ENCODE measurements around the gene NR1H4. TPM values are rescaled to one million over a fixed set of nuclear protein-coding genes. Genes with fewer than 3 reads are reported as not detected.

NR1H4 gene
- total RNA-seq, 1 donor from 2014 or later = not detected

DNA sequence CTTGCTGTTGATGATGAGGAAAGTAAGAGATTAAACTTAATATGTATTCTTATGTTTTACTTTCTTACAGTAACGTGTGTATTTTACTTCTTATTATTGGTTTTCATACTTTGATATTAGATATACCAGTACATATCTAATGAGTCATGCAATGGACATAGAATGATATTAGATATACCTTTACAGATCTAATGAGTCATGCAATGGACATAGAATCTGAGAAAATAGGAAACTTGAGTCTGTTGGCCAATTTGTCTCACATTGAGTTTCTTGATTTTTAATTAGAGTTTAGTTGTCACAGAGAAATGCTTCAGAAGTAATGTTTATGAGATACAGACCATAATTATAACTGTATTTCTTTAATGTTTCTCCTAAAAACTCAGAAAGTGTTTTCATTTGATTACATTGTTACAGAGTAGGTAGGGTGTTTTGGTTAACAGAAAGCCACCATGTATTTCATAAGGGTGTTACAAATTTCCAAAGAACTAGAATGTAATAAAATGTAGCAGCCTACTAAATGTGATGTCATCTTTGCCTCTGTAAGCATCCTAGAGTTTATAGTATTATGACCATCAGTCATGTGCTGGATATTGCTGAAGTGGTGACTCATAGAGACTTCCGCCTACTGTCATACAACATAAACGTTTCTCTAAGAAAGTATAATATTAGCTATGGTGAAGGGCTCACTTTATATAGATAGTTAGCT is 102.8 kb downstream of the NR1H4 start:
- H3K27me3 ChIP-seq (ENCODE audit: insufficient read depth, low read length) = no peaks in the 10 kb centered on the region
- FAIRE-seq (peak; percentile 58), DNase-seq (ENCODE audit: low read depth) (peak; percentile 78)
- TF ChIP-seq EZH2 (IDR thresholded peaks at IDR 0.05; ENCODE audit: insufficient read depth, low read length) = no peak
- TF ChIP-seq, protein P1, sequence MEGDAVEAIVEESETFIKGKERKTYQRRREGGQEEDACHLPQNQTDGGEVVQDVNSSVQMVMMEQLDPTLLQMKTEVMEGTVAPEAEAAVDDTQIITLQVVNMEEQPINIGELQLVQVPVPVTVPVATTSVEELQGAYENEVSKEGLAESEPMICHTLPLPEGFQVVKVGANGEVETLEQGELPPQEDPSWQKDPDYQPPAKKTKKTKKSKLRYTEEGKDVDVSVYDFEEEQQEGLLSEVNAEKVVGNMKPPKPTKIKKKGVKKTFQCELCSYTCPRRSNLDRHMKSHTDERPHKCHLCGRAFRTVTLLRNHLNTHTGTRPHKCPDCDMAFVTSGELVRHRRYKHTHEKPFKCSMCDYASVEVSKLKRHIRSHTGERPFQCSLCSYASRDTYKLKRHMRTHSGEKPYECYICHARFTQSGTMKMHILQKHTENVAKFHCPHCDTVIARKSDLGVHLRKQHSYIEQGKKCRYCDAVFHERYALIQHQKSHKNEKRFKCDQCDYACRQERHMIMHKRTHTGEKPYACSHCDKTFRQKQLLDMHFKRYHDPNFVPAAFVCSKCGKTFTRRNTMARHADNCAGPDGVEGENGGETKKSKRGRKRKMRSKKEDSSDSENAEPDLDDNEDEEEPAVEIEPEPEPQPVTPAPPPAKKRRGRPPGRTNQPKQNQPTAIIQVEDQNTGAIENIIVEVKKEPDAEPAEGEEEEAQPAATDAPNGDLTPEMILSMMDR (IDR thresholded peaks at IDR 0.05; ENCODE audit: insufficient read depth, low read depth, low read length) = no peak
- H3K27ac ChIP-seq (ENCODE audit: low read depth, low read length) = peak overlapping the region; percentile 52
- peaks cover 6% of the 10 kb centered on the region for H4K20me1 ChIP-seq (ENCODE audit: insufficient read depth, low read length)
- H3K9ac ChIP-seq (ENCODE audit: low read length) = no peak overlapping the region
- peak overlapping the region; percentile 20 for H3K27ac Mint-ChIP-seq (ENCODE audit: unreplicated experiment)
- no peak overlapping the region for H2AFZ ChIP-seq (ENCODE audit: low read depth, low read length)
- H3K4me3 Mint-ChIP-seq (ENCODE audit: unreplicated experiment) = no peak overlapping the region
- peaks cover 6% of the 10 kb centered on the region for H3K4me1 ChIP-seq (ENCODE audit: insufficient read depth, low read length)
- H3K27me3 Mint-ChIP-seq (ENCODE audit: low read depth, unreplicated experiment) = peaks cover 14% of the 10 kb centered on the region
- peaks cover 2% of the 10 kb centered on the region for H3K36me3 Mint-ChIP-seq (ENCODE audit: low read depth, unreplicated experiment)
- peaks cover 2% of the 10 kb centered on the region for H3K9me3 Mint-ChIP-seq (ENCODE audit: unreplicated experiment)
- H3K4me2 ChIP-seq (ENCODE audit: low read length) = peak overlapping the region; percentile 54
- no peak overlapping the region for H3K4me3 ChIP-seq (ENCODE audit: insufficient read depth, low read depth, low read length)
- H3K4me1 Mint-ChIP-seq (ENCODE audit: low read depth, unreplicated experiment) = peaks cover 12% of the 10 kb centered on the region
- H3K9me3 ChIP-seq (ENCODE audit: insufficient read depth, low read depth, low read length) = no peaks in the 10 kb centered on the region
- no peaks in the 10 kb centered on the region for H3K36me3 ChIP-seq (ENCODE audit: insufficient read depth, low read length)
- H3K79me2 ChIP-seq (ENCODE audit: insufficient read depth, low read length) = peaks cover 78% of the 10 kb centered on the region

DNA sequence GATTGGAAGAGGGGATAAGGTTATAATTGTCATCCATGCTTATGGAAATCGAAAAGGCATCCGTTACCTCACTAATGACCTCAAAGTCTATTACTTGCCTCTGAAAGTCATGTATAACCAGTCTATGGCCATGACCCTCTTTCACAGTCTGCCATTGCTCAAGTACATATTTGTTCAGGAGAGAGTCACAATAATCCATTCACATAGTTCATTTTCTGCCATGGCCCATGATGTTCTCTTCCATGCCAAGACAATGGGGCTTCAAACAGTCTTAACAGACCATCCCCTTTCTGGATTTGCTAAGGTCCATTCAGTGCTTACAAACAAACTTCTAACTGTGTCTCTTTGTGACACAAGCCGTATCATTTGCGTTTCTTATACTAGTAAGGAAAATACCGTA is 105.3 kb downstream of the NR1H4 start:
- H3K4me1 Mint-ChIP-seq (ENCODE audit: low read depth, unreplicated experiment) = peaks cover 12% of the 10 kb centered on the region
- H2AFZ ChIP-seq (ENCODE audit: low read depth, low read length) = no peak overlapping the region
- no peak for FAIRE-seq
- peaks cover 6% of the 10 kb centered on the region for H4K20me1 ChIP-seq (ENCODE audit: insufficient read depth, low read length)
- peaks cover 2% of the 10 kb centered on the region for H3K36me3 Mint-ChIP-seq (ENCODE audit: low read depth, unreplicated experiment)
- peaks cover 6% of the 10 kb centered on the region for H3K4me1 ChIP-seq (ENCODE audit: insufficient read depth, low read length)
- H3K27me3 Mint-ChIP-seq (ENCODE audit: low read depth, unreplicated experiment) = peaks cover 3% of the 10 kb centered on the region
- no peak overlapping the region for H3K4me3 Mint-ChIP-seq (ENCODE audit: unreplicated experiment)
- H3K9ac ChIP-seq (ENCODE audit: low read length) = no peak overlapping the region
- no peak overlapping the region for H3K27ac Mint-ChIP-seq (ENCODE audit: unreplicated experiment)
- H3K4me3 ChIP-seq (ENCODE audit: insufficient read depth, low read depth, low read length) = no peak overlapping the region
- no peaks in the 10 kb centered on the region for H3K36me3 ChIP-seq (ENCODE audit: insufficient read depth, low read length)
- H3K79me2 ChIP-seq (ENCODE audit: insufficient read depth, low read length) = peaks cover 96% of the 10 kb centered on the region
- peaks cover 5% of the 10 kb centered on the region for H3K9me3 ChIP-seq (ENCODE audit: insufficient read depth, low read depth, low read length)
- no peaks in the 10 kb centered on the region for H3K27me3 ChIP-seq (ENCODE audit: insufficient read depth, low read length)
- DNase-seq (ENCODE audit: low read depth) = no peak
- H3K27ac ChIP-seq (ENCODE audit: low read depth, low read length) = no peak overlapping the region
- no peak overlapping the region for H3K4me2 ChIP-seq (ENCODE audit: low read length)
- no peak for TF ChIP-seq EZH2 (IDR thresholded peaks at IDR 0.05; ENCODE audit: insufficient read depth, low read length)
- TF ChIP-seq, protein P1 (IDR thresholded peaks at IDR 0.05; ENCODE audit: insufficient read depth, low read depth, low read length) = no peak
- peaks cover 1% of the 10 kb centered on the region for H3K9me3 Mint-ChIP-seq (ENCODE audit: unreplicated experiment)

DNA sequence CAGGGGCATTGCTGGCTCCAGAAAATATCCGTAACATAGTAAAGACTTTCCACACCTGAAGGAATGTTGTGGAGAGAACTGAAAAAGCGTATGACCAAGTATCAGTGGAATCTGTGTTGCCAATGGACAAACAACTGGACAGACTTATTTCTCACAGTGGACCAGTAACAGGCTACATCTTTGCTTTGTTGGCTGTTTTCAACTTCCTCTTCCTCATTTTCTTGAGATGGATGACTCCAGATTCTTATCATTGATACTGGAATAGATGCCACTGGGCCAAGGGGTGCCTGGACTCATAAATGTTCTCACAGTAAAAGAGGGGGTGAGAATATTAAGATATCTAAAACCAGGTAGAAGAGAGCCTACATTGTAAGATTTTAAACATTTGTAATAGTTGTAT is 106.2 kb downstream of the NR1H4 start:
- FAIRE-seq (no peak), DNase-seq (ENCODE audit: low read depth) (peak; percentile 6)
- Histone ChIP-seq H3K9ac (ENCODE audit: low read length) (no peak overlapping the region), H3K79me2 (ENCODE audit: insufficient read depth, low read length) (peaks cover 94% of the 10 kb centered on the region), H3K27ac (ENCODE audit: low read depth, low read length) (no peak overlapping the region), H3K27me3 (ENCODE audit: insufficient read depth, low read length) (no peaks in the 10 kb centered on the region), H2AFZ (ENCODE audit: low read depth, low read length) (no peak overlapping the region), H3K4me1 (ENCODE audit: insufficient read depth, low read length) (no peaks in the 10 kb centered on the region), H3K9me3 (ENCODE audit: insufficient read depth, low read depth, low read length) (peaks cover 5% of the 10 kb centered on the region), H3K36me3 (ENCODE audit: insufficient read depth, low read length) (no peaks in the 10 kb centered on the region), H3K4me3 (ENCODE audit: insufficient read depth, low read depth, low read length) (no peak overlapping the region), H4K20me1 (ENCODE audit: insufficient read depth, low read length) (peaks cover 6% of the 10 kb centered on the region), H3K4me2 (ENCODE audit: low read length) (no peak overlapping the region)
- Mint-ChIP-seq H3K4me3 (ENCODE audit: unreplicated experiment) (no peak overlapping the region), H3K27me3 (ENCODE audit: low read depth, unreplicated experiment) (no peaks in the 10 kb centered on the region), H3K36me3 (ENCODE audit: low read depth, unreplicated experiment) (peaks cover 2% of the 10 kb centered on the region), H3K4me1 (ENCODE audit: low read depth, unreplicated experiment) (peaks cover 7% of the 10 kb centered on the region), H3K27ac (ENCODE audit: unreplicated experiment) (peak overlapping the region; percentile 48), H3K9me3 (ENCODE audit: unreplicated experiment) (peaks cover 1% of the 10 kb centered on the region)
- TF ChIP-seq EZH2 (IDR thresholded peaks at IDR 0.05; ENCODE audit: insufficient read depth, low read length) = no peak
- TF ChIP-seq, protein P1 (IDR thresholded peaks at IDR 0.05; ENCODE audit: insufficient read depth, low read depth, low read length) = no peak

All from astrocyte (in vitro differentiated cells and primary cell).